SK-N-MC (cell line): ENCODE measurements around the gene FOSL1.

Experiments used
- EZH2 ChIP-seq: fragments of 200-600 bp; sonication (generic); IDR thresholded peaks from one replicate; pipeline ENCODE4 v1.6.1; 2017; ENCODE audit warnings: antibody characterized with exemption
- FOXP2 ChIP-seq: optimal IDR thresholded peaks from 2 replicates; pipeline ENCODE3; 2011; ENCODE audit warnings: mild to moderate bottlenecking, moderate library complexity; ENCODE audit not compliant: insufficient read depth; ENCODE audit errors: extremely low read length, control extremely low read depth
- POLR2AphosphoS5 ChIP-seq: IDR thresholded peaks from 2 replicates; pipeline ENCODE4 v1.6.1; 2012; ENCODE audit warnings: mild to moderate bottlenecking, low read depth, low read length, borderline replicate concordance

GRCh38 chr11:65869643-65870306, 30.4 kb downstream of the FOSL1 start:
- TF ChIP-seq POLR2AphosphoS5 (no peak), EZH2 (no peak), FOXP2 (no peak)
